Liver (tissue), 9 donors: Measurements from ENCODE around the gene FANCE. TPM values are rescaled to one million over a fixed set of nuclear protein-coding genes. Genes with fewer than 3 reads are reported as not detected.
A peak's percentile ranks its signal among the peaks of the same experiment; 100 is the strongest.

Source experiments
- DNase-seq: peaks from one replicate; pipeline ENCODE4 v3.0.0-alpha.2; 2017; ENCODE audit warnings: low spot score
- H3K27ac ChIP-seq, 2 donors: one replicate each; pipeline ENCODE4 v1.7.0; 2013; ENCODE audit warnings: inconsistent platforms in 2 of 2, low read length in 2 of 2, control low read depth in 1 of 2, low read depth in 1 of 2, mild to moderate bottlenecking in 1 of 2
- H3K27me3 ChIP-seq, 4 donors: one replicate each; pipeline versions ENCODE4 v1.6.1 to v1.7.0; 2013; ENCODE audit warnings: low read length in 3 of 4, inconsistent platforms in 1 of 4, mild to moderate bottlenecking in 1 of 4, moderate library complexity in 1 of 4; ENCODE audit not compliant: control insufficient read depth in 4 of 4, insufficient read depth in 4 of 4
- H3K36me3 ChIP-seq, 4 donors: one replicate each; pipeline versions ENCODE4 v1.6.1 to v1.7.0; 2013; ENCODE audit warnings: low read length in 3 of 4, mild to moderate bottlenecking in 3 of 4, low read depth in 1 of 4, moderate library complexity in 1 of 4; ENCODE audit not compliant: control insufficient read depth in 4 of 4, insufficient read depth in 3 of 4
- H3K4me1 ChIP-seq, 4 donors: one replicate each; pipeline versions ENCODE4 v1.6.1 to v1.7.0; 2013; ENCODE audit warnings: low read length in 3 of 4, mild to moderate bottlenecking in 3 of 4, moderate library complexity in 1 of 4; ENCODE audit not compliant: control insufficient read depth in 4 of 4, insufficient read depth in 4 of 4
- H3K4me3 ChIP-seq, 3 donors: one replicate each; pipeline versions ENCODE4 v1.6.1 to v1.7.0; 2013; ENCODE audit warnings: low read length in 3 of 3, control low read depth in 1 of 3, low read depth in 1 of 3, mild to moderate bottlenecking in 1 of 3
- H3K9ac ChIP-seq, 2 donors: one replicate each; pipeline ENCODE4 v1.7.0; 2013; ENCODE audit warnings: low read length in 2 of 2, mild to moderate bottlenecking in 2 of 2, moderate library complexity in 2 of 2, control low read depth in 1 of 2, low read depth in 1 of 2
- H3K9me3 ChIP-seq, 4 donors: one replicate each; pipeline versions ENCODE4 v1.6.1 to v1.7.0; 2013; ENCODE audit warnings: low read length in 3 of 4; ENCODE audit not compliant: control insufficient read depth in 4 of 4
- CTCF ChIP-seq: fragments of 150-350 bp; IDR thresholded peaks from 2 replicates; pipeline ENCODE4 v1.5.1; 2017; ENCODE audit warnings: improper control_type of control experiment, low read depth, low read length; ENCODE audit not compliant: missing input control
- EGR1 ChIP-seq, 2 donors: IDR thresholded peaks; 2 replicates each; pipeline ENCODE4 v1.6.1; 2016 to 2018; ENCODE audit warnings: antibody characterized with exemption in 2 of 2, low read depth in 2 of 2
- FOXA2 ChIP-seq: IDR thresholded peaks from 2 replicates; pipeline ENCODE4 v1.6.1; 2016; ENCODE audit warnings: antibody characterized with exemption
- GABPA ChIP-seq, 2 donors: IDR thresholded peaks in 1 of 2; conservative IDR thresholded peaks in 1 of 2; 2 replicates each; pipeline ENCODE4 v1.6.1; 2016; ENCODE audit warnings: antibody characterized with exemption in 2 of 2, mild to moderate bottlenecking in 1 of 2, moderate library complexity in 1 of 2
- HNF4G ChIP-seq: IDR thresholded peaks from 2 replicates; pipeline ENCODE4 v1.6.1; 2016; ENCODE audit warnings: antibody characterized with exemption
- JUND ChIP-seq, 2 donors: IDR thresholded peaks; 2 replicates each; pipeline ENCODE4 v1.6.1; 2016; ENCODE audit warnings: antibody characterized with exemption in 2 of 2
- NR2F2 ChIP-seq: IDR thresholded peaks from 2 replicates; pipeline ENCODE4 v1.6.1; 2016; ENCODE audit warnings: antibody characterized with exemption
- RAD21 ChIP-seq, 2 donors: IDR thresholded peaks; 2 replicates each; pipeline ENCODE4 v1.6.1; 2016; ENCODE audit warnings: antibody characterized with exemption in 2 of 2, mild to moderate bottlenecking in 2 of 2
- REST ChIP-seq: IDR thresholded peaks from 2 replicates; pipeline ENCODE4 v1.6.1; 2016; ENCODE audit warnings: antibody characterized with exemption, mild to moderate bottlenecking
- YY1 ChIP-seq: IDR thresholded peaks from 2 replicates; pipeline ENCODE4 v1.6.1; 2016; ENCODE audit warnings: antibody characterized with exemption, mild to moderate bottlenecking
- WGBS: extraction: QIAGEN DNeasy Blood & Tissue Kit; methylation state at CpG from one replicate; pipeline ENCODE4 v1.1.7; 2013; 5-methylcytosine and 5-hydroxymethylcytosine counted together
- polyA plus RNA-seq, 2 donors: library from polyadenylated mRNA; stranded (reverse) in 1 of 2; unstranded in 1 of 2; fragments of 200-250 nt in 1 of 2; fragments of >200 nt in 1 of 2; fragmentation: Nextera tagmentation in 1 of 2; extraction: Ambion mirVana in 1 of 2; gene quantifications; one replicate each; pipeline versions ENCODE4 v1.2.1 to v1.2.3, GENCODE V29; 2013 to 2015
- total RNA-seq, 2 donors: library from RNA; depleted of rRNA; stranded (reverse); fragments of >200 nt; gene quantifications; one replicate each; pipeline ENCODE4 v1.2.3, GENCODE V29; 2014
- TF ChIP-seq, protein P1 (sequence below): IDR thresholded peaks from 2 replicates; pipeline ENCODE4 v1.6.1; 2016; ENCODE audit warnings: antibody characterized with exemption
- donor health status: healthy.
- donor health status: healthy.
- donor health status: healthy.
- donor health status: healthy.
- donor health status: healthy.

Gene FANCE
- total and polyA plus RNA-seq, 4 donors: 0.11 to 4.2 (median 0.79) TPM

GRCh38 chr6:35486005-35486925, 34.1 kb downstream of the FANCE start:
- peaks cover 0 to 8% (median 5%) of the 10 kb centered on the region in 4 donors for H3K4me1 ChIP-seq
- no peak for DNase-seq
- peaks cover 0 to 4% (median 1%) of the 10 kb centered on the region in 4 donors for H3K36me3 ChIP-seq
- no peak overlapping the region for H3K9ac ChIP-seq
- no peak overlapping the region for H3K4me3 ChIP-seq
- TF ChIP-seq, protein P1, sequence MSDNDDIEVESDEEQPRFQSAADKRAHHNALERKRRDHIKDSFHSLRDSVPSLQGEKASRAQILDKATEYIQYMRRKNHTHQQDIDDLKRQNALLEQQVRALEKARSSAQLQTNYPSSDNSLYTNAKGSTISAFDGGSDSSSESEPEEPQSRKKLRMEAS: no peak
- TF ChIP-seq CTCF (no peak), GABPA (IDR thresholded peaks at IDR 0.05 in 1 of 2, conservative IDR thresholded peaks at IDR 0.05 in 1 of 2) (no peak), RAD21 (IDR thresholded peaks at IDR 0.05) (no peak), HNF4G (no peak), EGR1 (IDR thresholded peaks at IDR 0.05; ENCODE audit: low read depth in 2 of 2) (no peak), FOXA2 (no peak), REST (no peak), JUND (IDR thresholded peaks at IDR 0.05) (no peak), NR2F2 (no peak)
- peak overlapping the region; percentile 10 to 50 for H3K27ac ChIP-seq
- H3K27me3 ChIP-seq: no peaks in the 10 kb centered on the region
- no peaks in the 10 kb centered on the region for H3K9me3 ChIP-seq
- 75% methylated on average over 61 of the region's 61 CpGs for WGBS

- no peaks in the 10 kb centered on the region for H3K9me3 ChIP-seq
- no peak for DNase-seq
- no peak overlapping the region for H3K9ac ChIP-seq
- no peak for TF ChIP-seq EGR1 (IDR thresholded peaks at IDR 0.05; ENCODE audit: low read depth in 2 of 2)
- no peak for TF ChIP-seq YY1
- H3K27me3 ChIP-seq: no peaks in the 10 kb centered on the region
- H3K4me1 ChIP-seq: peaks cover 0 to 11% (median 2%) of the 10 kb centered on the region in 4 donors
- 64% methylated on average over 9 of the region's 9 CpGs for WGBS
- peaks cover 0 to 4% (median 1%) of the 10 kb centered on the region in 4 donors for H3K36me3 ChIP-seq
- no peak overlapping the region for H3K27ac ChIP-seq
- no peak overlapping the region for H3K4me3 ChIP-seq
Observed at GRCh38 chr6:35487658-35488516, 35.7 kb downstream of the FANCE start.
